Sciatic nerve (tissue), 2 donors: Measurements from ENCODE around the gene TDRD7. TPM values are rescaled to one million over a fixed set of nuclear protein-coding genes. Genes with fewer than 3 reads are reported as not detected.

Experiments
- ATAC-seq: fragments of 200-7000 bp; cut with Tn5 transposase; one replicate; pipeline ENCODE4 v1.9.1; 2020; ENCODE audit warnings: mild to moderate bottlenecking, moderate library complexity
- DNase-seq: peaks from one replicate; pipeline ENCODE4 v3.0.0-alpha.2; 2020; ENCODE audit warnings: low spot score
- intact Hi-C: fragments of 100-400 bp; cut with DNase I; formaldehyde crosslinking; loops from one replicate; pipeline ENCODE4 v1.14.2; 2022
- total RNA-seq: library from RNA; stranded (reverse); fragmentation: NEBNext Ultra II Directional; extraction: Animal tissue kit (Norgen Biotek cat#: 25700); gene quantifications from one replicate; pipeline ENCODE4 v1.2.1, GENCODE V29; 2021
- donor health status: DM: no; HTN: no; CAD: no.
- donor health status: DM: no; HTN: no; CAD: no.

TDRD7 gene
- total RNA-seq, 1 donor from 2014 or later: 19.5 TPM

DNA sequence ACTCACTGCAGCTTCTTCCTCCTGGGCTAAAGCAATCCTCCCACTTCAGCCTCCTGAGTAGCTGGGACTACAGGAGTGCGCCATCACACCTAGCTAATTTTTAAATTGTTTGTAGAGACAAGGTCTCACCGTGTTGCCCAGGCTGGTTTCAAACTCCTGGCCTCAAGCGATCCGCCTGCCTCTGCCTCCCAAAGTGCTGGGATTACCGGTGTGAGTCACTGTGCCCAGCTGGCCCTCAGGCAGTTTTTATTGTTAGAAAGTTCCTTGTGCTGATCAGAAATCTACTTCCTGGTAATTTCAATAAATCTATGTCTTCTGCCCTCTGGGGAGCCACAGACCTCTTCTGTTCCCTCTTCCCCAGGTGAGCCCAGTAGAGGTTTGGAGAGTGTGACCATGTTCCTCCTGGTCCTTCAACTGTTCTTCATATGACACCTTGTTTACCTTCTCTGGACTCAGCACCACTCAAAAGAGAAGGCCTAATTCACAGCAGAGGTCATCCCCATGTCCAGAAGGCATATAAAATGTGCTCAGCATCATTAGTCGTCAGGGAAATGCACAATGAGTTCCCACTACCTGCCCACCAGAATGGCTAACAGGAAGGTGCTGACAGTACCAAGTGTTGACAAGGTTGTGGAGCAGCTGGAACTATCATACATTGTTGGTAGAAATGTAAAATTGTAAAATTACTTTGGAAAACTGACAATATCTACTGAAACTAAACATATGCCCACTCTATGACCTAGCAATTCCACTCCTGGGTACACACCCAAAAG, 99.9 kb downstream of the TDRD7 start:
- ATAC-seq (no peak), DNase-seq (no peak)
- intact Hi-C loops: no loop called here

DNA sequence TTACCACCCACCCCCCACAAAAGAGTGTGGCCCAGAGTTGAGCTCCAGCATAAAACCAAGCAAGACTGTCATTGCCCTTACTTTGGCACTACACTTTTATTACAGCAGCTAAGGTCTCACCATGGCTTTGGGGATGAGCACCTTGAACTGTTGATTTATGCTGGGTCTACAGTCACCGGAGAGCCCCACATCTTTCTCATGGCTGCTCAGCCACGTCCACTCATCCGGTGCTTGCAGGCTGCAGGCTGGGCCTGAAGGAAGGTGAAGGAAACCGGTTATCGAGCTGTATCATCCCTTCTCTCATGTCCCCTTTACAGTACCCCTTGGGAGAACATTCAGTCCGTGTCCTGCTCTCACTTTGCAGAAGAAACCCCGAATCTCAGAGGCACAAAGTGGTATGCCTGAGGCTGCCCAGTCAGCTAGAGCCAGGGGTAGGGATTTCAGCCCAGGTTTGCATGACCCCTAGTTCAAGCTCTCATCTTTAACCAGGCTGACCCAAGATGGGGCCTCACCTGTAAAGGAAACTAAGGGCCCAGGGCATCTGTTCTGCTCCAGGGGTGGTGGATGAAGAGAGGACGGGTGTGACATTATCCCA, 101.2 kb downstream of the TDRD7 start:
- no peak for ATAC-seq
- no peak for DNase-seq
- intact Hi-C loops: no loop called here

DNA sequence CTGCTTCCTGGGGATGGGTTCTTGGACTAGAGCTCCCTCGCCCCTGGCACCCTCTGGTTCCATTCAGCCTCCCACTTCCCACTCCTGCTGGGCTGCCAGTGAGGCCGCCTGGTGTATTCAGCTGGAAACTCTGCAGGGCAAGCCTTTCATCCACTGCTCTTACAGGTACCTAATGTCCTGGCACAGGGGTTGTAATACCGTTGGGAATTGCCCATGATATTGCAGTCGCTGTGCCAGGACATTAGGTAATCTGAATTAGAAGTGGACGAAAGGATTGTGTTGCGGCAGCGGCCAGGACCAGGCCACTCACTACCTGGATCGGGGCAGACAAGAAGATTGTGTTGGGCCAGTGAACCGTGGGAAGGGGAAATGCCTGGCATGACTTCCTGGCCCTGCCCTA, 102.6 kb downstream of the TDRD7 start:
- ATAC-seq: no peak
- no peak for DNase-seq
- intact Hi-C loops: no loop called here

DNA sequence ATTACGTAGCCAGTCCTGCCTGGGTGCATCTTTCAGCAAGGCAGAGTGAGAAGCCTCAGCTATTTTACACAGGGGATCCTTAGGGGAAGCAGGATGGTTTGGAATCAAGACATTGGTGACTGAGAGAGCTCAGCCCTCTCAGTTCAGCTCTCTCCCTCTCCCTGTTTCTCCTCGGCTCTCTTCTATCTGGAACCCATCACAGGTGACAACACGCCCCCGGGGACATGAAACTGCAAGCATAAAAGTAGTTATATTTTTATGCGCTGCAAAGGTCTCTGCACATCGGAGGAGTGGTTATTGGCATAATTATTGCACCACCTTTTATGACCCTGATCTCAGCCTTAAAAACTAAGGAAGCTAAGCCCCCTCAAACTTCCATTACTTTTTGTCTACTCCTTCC, 103.8 kb downstream of the TDRD7 start:
- intact Hi-C loops: no loop called here
- DNase-seq: no peak
- no peak for ATAC-seq

DNA sequence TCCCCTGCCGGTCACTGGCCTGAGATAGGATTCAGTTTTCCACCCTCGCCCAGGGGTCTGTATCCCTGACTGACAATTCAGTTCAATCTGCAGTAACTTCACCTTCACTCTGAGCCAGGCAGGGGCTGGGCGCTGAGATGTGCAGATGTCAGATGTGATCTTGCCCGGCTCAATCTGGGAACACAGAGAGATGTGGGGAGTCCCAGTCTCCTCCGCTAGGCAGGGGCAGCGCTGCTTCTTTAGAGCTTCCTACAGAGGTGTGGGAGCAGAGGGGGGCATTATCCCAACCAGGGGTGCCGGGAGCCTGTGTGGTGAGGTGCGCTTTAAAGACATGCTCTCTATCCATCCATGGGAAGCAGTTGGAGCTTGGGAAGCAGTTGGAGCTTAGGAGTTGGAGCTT, 104.2 kb downstream of the TDRD7 start:
- no peak for DNase-seq
- intact Hi-C loops: no loop called here
- no peak for ATAC-seq

DNA sequence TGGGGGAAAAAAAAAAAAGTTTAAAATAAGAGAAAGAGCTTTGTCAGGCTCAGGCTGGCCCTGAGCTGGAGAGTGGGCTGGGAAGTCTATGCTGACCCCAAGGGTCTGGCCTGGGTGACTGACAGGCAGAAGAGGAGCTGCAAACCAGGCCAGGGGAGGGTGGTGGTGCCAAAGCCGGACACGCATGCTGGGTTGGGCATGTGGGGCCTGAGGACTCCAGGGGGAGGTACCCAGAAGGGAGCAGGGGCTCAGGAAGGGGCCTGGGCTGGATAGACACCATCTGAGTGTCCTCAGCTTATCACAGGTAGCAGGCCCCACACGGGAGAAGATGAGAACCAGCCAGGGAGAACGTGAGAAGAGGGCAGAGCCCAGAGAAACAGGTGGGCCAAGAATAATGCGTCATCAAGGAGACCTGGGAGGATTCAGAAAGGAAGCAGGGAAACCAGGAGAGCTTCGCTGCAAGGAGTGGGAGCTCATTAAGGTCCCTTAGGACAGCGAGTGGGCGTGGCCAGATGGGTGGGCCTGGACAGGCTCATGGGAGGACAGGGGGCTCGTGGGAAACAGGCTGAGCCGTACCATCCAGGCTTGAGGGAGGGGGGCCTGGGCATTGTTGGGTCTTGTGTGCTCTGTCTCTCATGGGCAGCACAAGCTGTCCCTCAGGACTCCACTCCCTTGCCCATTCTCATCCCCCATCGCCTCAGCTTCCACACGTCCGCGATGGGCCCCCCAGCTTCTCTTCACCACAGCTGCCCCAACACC, 105.6 kb downstream of the TDRD7 start:
- DNase-seq (peak; percentile 33), ATAC-seq (no peak)
- intact Hi-C loops: no loop called here

DNA sequence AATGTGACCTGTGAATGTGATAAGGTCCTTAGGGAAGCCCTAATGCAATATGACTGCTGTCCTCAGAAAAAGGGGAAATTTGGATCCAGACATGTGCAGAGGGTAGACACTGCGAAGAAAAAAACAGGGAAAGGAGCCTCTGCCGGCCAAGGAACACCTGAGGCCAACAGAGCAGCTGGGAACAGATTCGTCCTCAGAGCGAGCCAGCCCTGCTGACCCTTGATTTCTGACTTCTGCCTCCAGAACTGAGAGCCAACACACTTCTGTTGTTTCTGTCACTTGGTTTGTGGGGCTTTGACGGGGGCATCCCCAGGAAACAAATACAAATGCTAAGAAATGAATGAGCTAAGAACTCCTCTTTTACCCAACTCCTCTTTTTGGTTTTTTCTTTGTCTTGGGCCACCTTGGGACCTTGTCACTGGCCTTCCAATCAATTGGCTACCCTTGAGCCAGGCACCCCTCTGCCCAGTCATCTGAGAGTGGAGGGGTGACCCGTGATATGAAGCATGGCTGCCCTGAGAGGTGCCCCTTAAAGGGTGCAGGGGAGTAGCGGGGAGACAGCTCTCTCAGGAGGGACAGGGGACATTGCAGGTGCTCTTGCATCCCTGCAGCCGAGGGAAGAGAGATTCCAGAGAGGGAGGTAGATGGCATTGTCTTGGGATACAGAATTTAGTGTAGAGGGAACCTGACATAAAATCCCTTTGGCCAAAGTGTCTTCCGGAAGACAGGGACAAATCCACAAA, 106.4 kb downstream of the TDRD7 start:
- DNase-seq (no peak), ATAC-seq (no peak)
- intact Hi-C loops: no loop called here

DNA sequence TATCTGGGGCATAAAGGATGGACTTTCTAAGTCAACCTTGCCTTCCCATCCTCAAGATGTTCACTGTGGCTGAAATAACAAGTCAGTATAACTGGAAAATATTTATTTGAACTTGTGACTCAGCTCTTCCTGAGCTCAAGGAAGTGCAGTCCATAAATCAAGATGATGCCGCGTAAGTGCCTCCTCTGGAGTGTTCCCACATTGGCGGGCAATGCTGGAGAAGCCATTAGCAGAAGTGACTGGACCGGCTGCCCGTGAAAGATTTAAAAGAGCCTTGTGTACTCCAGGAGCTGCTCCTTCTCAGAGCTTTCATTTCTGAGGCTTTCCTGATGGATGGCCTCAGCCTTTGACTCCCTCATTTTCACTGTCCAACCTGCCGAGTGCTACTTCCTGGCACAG, 107.0 kb downstream of the TDRD7 start:
- intact Hi-C loops: no loop called here
- ATAC-seq: peak; percentile 73
- no peak for DNase-seq

DNA sequence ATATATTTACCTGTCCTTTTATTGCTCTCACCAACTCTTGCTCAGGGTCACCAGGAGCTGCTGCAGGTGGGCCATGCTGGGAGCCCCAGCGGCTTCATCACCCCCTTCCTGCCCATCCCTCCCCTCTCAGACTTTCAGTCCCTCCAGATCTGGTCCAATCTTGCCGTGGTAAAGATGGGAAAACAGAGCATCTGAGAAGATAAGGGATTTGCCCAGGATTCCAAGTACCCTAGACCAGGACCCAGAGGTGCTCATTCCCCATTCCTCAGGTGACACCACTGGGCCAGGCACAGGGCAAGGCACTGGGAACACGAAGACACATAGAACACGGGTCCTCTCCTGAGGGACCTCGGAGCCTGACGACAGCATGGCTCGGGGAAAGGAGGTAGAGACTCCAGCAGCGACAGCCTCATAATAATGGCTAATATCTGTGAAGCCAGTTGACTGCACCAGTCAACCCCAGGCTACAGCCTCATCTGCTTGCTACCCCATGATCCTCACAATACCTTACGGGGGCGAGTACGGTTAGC, 107.6 kb downstream of the TDRD7 start:
- DNase-seq (no peak), ATAC-seq (no peak)
- intact Hi-C loops: no loop called here

DNA sequence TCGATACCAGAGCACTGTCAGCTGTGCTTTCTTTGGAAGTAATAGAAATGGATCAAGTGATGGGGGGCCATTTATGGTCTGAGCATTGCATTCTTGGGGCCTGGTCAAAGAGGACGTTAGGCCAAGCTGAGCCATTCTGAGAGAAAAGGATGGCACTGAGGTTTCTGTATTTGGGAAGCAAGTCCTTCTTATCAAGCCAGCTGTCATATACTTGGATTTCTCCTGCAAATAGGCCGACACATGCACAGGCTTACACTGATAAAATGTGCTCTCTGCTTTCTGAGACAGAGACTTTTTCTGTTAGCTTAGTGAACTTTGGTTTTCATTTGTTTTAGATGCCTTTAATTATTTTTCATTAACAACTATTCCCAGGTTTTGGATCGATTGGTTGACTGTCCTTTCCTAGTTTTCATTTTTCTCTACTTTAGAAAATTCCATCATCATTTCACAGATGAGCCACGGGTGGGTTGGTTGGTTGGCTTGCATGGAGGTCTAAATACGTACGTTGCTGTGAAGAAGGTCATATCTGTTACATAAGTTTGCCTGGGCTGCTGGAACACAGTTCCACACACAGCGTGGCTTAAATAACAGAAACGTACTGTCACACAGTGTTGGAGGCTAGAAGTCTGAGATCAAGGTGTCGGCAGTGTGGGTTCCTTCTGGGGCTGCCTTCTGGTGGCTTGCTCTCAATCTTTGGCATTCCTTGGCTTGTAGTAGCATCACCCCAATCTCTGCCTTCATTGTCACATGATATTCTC, 109.9 kb downstream of the TDRD7 start:
- DNase-seq (peak; percentile 4), ATAC-seq (no peak)
- intact Hi-C loops: no loop called here

DNA sequence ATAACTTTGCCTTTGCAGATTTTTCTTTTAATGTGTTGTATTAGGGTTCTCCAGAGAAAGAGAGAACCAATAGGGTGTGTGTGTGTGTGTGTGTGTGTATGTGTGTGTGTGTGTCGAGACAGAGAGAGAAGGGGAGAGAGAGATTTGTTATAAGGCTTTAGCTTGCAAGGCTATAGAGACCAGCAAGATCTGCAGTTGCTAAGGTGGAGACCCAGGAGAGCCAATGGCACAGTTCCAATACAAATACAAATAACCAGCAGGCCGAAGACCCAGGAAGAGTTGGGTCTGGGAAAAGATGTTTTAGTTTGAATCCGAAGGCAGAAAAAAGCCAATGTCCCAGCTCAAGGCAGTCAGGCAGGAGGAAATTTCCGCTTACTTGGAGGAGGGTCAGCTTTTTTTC, 112.5 kb downstream of the TDRD7 start:
- intact Hi-C loops: no loop called here
- no peak for DNase-seq
- no peak for ATAC-seq

DNA sequence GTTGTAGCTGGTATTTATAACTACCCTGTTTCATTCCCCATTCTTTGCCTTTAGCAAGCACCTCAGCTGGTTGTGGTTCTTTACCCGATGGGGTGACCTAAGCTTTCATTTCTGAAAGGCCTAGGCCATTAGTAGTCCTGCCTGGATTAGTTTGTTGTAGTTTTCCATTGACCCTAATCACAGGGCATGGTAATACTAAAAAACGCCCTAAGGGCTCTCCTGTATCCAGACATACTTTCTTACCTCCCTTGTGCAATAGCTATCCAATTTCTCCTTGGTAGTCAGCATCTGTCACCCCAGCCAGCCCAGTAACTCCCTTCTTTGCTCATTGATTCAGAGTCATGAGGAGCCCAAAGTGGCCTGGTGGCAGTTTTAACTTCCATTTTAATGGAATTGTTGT, 113.6 kb downstream of the TDRD7 start:
- intact Hi-C loops: no loop called here
- ATAC-seq (no peak), DNase-seq (no peak)

DNA sequence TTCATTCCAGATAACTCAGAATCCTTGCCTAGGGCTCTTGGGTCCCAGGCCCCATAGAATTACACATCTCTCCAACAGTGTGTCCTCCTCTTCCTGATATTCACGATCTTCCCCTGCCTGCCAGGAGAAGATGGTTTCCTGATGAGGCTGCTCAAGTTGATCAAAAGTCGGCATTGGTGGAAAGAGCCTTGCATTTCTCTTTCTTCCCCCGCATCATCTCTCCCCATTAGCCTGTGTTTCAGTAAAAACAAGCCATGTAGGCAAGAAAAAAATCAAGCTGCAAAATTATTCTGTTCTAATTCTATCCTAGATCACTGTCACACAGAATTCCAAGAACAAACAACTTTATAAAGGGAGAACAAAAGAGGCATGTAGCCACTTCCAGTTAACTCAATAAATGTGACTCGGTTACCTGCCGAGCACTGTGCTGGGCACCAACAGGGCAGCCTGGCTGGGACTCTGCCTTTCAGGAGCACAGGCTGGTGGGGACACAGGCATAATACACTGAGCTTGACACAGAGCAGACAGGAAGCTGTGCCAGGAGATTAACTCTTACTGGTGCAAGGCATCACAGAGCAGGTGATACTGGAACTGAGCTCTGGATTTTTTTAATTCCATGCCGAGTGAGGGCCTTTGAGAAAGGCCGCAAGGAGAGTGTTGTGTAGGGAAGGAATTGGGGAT, 115.1 kb downstream of the TDRD7 start:
- DNase-seq (no peak), ATAC-seq (no peak)
- intact Hi-C loops: no loop called here

DNA sequence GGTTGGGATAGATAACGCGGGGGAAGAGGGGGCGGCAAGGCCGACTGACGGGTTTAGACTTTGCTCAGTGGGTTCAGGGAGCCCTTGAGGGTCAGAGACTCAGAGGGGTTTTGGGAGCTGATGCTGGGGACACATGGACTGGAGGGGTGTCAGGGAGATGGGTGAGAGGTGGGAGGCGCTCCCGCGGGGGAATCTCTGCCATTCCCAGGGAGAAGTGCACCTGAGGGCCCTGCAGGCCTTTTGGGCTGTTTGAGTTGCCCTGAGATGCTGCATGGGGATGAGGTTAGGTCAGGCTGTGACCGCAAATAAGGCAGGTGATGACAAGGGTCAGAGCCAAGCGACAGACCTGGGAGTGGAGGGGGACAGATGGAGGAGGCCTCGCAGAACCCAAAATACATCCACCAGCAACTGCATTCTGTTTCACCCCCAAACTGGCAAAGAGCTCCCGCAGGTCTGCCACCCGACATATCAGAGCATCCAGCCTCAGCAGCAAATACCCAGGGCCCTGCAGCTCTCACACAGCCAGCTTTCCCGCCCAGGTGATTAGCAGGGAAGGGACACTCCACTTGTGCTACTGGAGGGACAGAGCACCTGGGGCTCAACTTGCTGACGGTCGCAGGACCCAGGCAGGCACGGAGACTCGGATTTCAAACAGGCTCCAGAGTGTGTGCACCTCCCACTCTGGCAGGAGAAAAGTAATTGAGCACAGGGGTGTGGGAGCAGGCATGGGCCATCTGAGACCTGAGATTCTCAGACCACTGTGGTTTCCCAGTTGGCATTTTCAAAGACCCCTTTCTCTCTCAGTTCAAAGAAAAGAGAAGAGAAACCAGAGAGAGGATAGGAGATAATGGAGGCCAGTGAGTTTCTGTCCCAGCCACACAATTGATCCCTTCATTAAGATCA, 116.0 kb downstream of the TDRD7 start:
- DNase-seq (no peak), ATAC-seq (peak; percentile 3)
- intact Hi-C loops: no loop called here

DNA sequence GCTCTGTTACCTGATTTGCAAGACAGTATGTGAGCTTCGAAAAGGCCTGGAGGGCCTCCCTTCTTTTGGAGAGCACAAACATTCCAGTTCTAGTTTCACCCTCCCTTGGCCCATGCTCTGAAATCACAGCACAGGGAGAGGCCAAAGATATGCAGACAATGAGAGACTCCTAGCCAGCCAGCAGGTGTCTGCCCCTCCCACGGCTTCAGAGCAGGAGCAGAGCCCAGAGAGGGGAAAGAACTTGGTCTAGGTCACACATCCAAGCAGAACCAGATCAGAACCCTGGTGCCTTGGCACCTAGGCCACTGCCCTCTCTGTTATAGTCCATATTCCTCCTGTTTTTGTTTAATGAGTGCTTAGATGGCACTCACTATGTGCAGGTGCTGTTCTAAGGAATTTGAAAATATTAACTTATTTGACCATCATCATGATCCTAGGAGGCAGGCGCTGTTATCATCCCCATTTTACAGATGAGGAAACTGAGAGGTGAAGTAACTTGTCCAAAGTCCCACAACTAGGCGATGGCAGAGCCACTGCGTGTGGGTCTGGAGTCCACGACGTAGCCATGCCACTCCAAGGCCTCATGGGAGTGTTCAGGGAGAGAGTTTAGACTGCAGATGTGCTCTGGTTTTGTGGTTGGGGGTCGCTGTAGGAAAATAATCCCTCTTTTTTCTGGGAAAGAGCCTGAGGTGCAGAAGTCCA, 116.8 kb downstream of the TDRD7 start:
- peak; percentile 60 for ATAC-seq
- no peak for DNase-seq
- intact Hi-C loops: no loop called here

DNA sequence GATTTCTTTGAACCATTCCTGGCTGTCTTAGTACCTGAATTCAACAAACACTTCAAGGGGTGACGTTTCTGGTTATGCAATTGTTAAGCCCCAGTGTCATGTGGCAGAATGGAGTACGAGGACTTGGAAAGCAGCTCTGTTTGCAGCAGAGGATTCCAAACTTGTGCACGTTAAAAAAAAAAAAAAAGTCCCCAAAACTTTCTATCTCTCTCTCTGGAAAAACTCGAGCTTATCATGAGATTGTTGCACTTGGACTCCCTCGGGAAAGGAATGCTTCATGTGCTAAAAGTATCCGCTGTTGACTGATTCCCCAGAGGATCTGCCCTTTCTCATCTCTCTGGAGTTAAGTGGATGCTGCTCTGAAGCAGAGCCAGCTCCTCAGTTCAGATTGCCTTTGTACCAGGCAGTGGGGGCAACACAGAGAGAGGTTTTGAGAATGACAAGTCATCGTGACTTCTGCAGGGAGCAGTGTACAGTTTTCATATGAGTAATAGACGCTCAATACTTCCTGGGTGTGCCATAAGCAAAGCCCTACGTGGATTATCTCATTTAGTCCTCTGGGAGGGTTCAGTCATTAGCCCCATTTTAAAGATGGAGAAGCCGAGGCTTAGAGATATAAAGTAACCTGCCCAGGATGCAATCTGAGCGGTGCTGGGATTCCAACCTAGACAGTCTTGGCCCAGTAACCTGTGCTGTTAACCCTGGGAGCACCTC, 117.6 kb downstream of the TDRD7 start:
- DNase-seq: no peak
- intact Hi-C loops: no loop called here
- peak; percentile 70 for ATAC-seq
